Measurements from ENCODE around the gene TSPEAR.

DNA sequence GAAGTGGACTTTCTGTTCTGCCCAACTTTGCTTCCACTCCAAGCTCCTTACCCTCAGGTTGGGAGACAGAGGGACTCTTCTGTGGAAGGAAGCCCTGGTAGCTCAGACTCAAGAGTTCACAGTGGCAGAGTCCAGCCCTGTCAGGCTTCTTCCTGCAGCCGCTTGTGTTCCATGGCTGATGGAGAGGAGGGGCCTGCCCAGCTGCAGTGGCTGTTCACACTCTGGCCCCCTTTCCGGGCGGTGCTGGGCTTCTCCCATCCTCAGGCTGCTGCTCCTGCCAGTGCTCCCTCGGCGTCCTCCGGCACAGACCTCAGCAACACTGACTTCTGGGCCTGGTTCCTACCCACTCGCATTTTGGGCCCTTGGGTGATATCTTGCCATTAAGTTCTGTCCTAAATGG is 175.4 kb downstream of the TSPEAR start:
- TF ChIP-seq, protein P1, sequence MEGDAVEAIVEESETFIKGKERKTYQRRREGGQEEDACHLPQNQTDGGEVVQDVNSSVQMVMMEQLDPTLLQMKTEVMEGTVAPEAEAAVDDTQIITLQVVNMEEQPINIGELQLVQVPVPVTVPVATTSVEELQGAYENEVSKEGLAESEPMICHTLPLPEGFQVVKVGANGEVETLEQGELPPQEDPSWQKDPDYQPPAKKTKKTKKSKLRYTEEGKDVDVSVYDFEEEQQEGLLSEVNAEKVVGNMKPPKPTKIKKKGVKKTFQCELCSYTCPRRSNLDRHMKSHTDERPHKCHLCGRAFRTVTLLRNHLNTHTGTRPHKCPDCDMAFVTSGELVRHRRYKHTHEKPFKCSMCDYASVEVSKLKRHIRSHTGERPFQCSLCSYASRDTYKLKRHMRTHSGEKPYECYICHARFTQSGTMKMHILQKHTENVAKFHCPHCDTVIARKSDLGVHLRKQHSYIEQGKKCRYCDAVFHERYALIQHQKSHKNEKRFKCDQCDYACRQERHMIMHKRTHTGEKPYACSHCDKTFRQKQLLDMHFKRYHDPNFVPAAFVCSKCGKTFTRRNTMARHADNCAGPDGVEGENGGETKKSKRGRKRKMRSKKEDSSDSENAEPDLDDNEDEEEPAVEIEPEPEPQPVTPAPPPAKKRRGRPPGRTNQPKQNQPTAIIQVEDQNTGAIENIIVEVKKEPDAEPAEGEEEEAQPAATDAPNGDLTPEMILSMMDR (IDR thresholded peaks at IDR 0.05), result no peak
- no peak for TF ChIP-seq POLR2A (IDR thresholded peaks at IDR 0.05)
- no peak for TF ChIP-seq EP300 (IDR thresholded peaks at IDR 0.05)
